ENCODE data around the gene CSF1.
"Not testable (repeated sequence)": the region's sequence is repeated elsewhere in the genome, so short reads cannot be mapped to it uniquely, and the experiment has no call there.

Gene CSF1

GRCh38 chr1:109946511-109946910, 35.9 kb downstream of the CSF1 start:
- DNase-seq: no peak

- no peak for DNase-seq
These were observed 37.1 kb downstream of the CSF1 start for GRCh38 chr1:109947582-109948284.

- DNase-seq: no peak
These were observed 37.6 kb downstream of the CSF1 start for GRCh38 chr1:109948285-109948630.

- no peak for DNase-seq
These were observed 39.4 kb downstream of the CSF1 start for GRCh38 chr1:109950038-109950437.

GRCh38 chr1:109950509-109950908, 39.9 kb downstream of the CSF1 start:
- no peak for DNase-seq

- DNase-seq: not testable (repeated sequence)
These were observed 40.9 kb downstream of the CSF1 start for GRCh38 chr1:109951501-109951900.

GRCh38 chr1:109954041-109954512, 43.4 kb downstream of the CSF1 start:
- DNase-seq: no peak

GRCh38 chr1:109959632-109959973, 49.0 kb downstream of the CSF1 start:
- no peak for DNase-seq

- DNase-seq: peak; percentile 86
These were observed 49.5 kb downstream of the CSF1 start for GRCh38 chr1:109959974-109960744.

- no peak for DNase-seq
These were observed 50.1 kb downstream of the CSF1 start for GRCh38 chr1:109960745-109961094.

- DNase-seq: no peak
These were observed 53.2 kb downstream of the CSF1 start for GRCh38 chr1:109963864-109964263.

- peak; percentile 32 for DNase-seq
These were observed 58.6 kb downstream of the CSF1 start for GRCh38 chr1:109969146-109969829.

GRCh38 chr1:109969907-109970306, 59.3 kb downstream of the CSF1 start:
- no peak for DNase-seq

GRCh38 chr1:109971559-109971958, 60.9 kb downstream of the CSF1 start:
- no peak for DNase-seq

GRCh38 chr1:109974191-109974590, 63.5 kb downstream of the CSF1 start:
- DNase-seq: no peak

GRCh38 chr1:109975718-109976117, 65.1 kb downstream of the CSF1 start:
- no peak for DNase-seq

- DNase-seq: no peak
These were observed 66.1 kb downstream of the CSF1 start for GRCh38 chr1:109976762-109977161.

- DNase-seq: no peak
These were observed 66.6 kb downstream of the CSF1 start for GRCh38 chr1:109977225-109977624.

- no peak for DNase-seq
These were observed 67.2 kb downstream of the CSF1 start for GRCh38 chr1:109977657-109978378.

GRCh38 chr1:109978761-109979488, 68.3 kb downstream of the CSF1 start:
- DNase-seq: no peak

GRCh38 chr1:109979489-109980091, 68.9 kb downstream of the CSF1 start:
- no peak for DNase-seq

Data from NCI-H510A treated with DMSO at 0.1 percent for 48 hours (cell line).